Gastrocnemius medialis (tissue), 4 donors: ENCODE results near the gene XRCC3. TPM values are rescaled to one million over a fixed set of nuclear protein-coding genes. Genes with fewer than 3 reads are reported as not detected.

Experiments used
- ATAC-seq, 2 donors: fragments of 150-250 bp; one replicate each; pipeline ENCODE4 v1.9.1; 2016
- DNase-seq, 2 donors: peaks; one replicate each; pipeline ENCODE4 v3.0.0-alpha.2; 2019
- H3K27ac ChIP-seq, 4 donors: fragments of 200-600 bp; sonication (generic); 1 replicate in 1 of 4; 2 replicates in 3 of 4; pipeline ENCODE4 v1.5.1; 2016 to 2018; ENCODE audit warnings: mild to moderate bottlenecking in 2 of 4, moderate library complexity in 1 of 4
- H3K27me3 ChIP-seq, 3 donors: fragments of 200-600 bp; sonication (generic) in 2 of 3; 1 replicate in 1 of 3; 2 replicates in 2 of 3; pipeline versions ENCODE4 v1.5.1 to v1.6.0; 2016 to 2019; ENCODE audit warnings: mild to moderate bottlenecking in 1 of 3, moderate library complexity in 1 of 3
- H3K36me3 ChIP-seq, 2 donors: fragments of 200-600 bp; sonication (generic) in 1 of 2; one replicate each; pipeline ENCODE4 v1.5.1; 2017 to 2018
- H3K4me1 ChIP-seq, 2 donors: fragments of 200-600 bp; sonication (generic) in 1 of 2; one replicate each; pipeline ENCODE4 v1.5.1; 2016 to 2017; ENCODE audit warnings: mild to moderate bottlenecking in 2 of 2
- H3K4me3 ChIP-seq, 4 donors: fragments of 200-600 bp; sonication (generic) in 3 of 4; 1 replicate in 1 of 4; 2 replicates in 3 of 4; pipeline ENCODE4 v1.5.1; 2016 to 2019; ENCODE audit warnings: mild to moderate bottlenecking in 2 of 4
- H3K9me3 ChIP-seq, 3 donors: fragments of 200-600 bp; sonication (generic) in 2 of 3; 1 replicate in 1 of 3; 2 replicates in 2 of 3; pipeline ENCODE4 v1.5.1; 2016 to 2019
- CTCF ChIP-seq, 5 experiments: fragments of 450-650 bp in 3 of 5; fragments of 200-600 bp in 2 of 5; sonication (generic) in 2 of 5; IDR thresholded peaks in 4 of 5; conservative IDR thresholded peaks in 1 of 5; 1 replicate in 4 of 5; 2 replicates in 1 of 5; pipeline ENCODE4 v1.5.1; 2016 to 2019; ENCODE audit warnings: antibody characterized with exemption in 5 of 5, mild to moderate bottlenecking in 3 of 5, moderate library complexity in 3 of 5
- POLR2A ChIP-seq, 2 donors: fragments of 450-650 bp; IDR thresholded peaks; one replicate each; pipeline ENCODE4 v1.6.1; 2017; ENCODE audit warnings: antibody characterized with exemption in 2 of 2, mild to moderate bottlenecking in 2 of 2, moderate library complexity in 2 of 2
- in situ Hi-C, 4 donors: fragments of 200-750 bp; cut with MboI; loops; one replicate each; pipeline versions ENCODE4 v1.15.0 to v1.8.0; 2017; ENCODE audit warnings: low sequenced_read_pairs in 4 of 4
- intact Hi-C: fragments of 100-400 bp; cut with DNase I; formaldehyde crosslinking; loops from one replicate; pipeline ENCODE4 v1.15.1; 2023; ENCODE audit warnings: low total_unique reads
- total RNA-seq, 4 donors: library from RNA; depleted of rRNA; stranded (reverse); fragments of >200 nt; gene quantifications; one replicate each; pipeline versions ENCODE4 v1.1.0 to v1.2.3, GENCODE V29; 2016

XRCC3 gene
- total RNA-seq, 4 donors from 2014 or later, result 1.3 to 26.5 (median 3.0) TPM

- Histone ChIP-seq H3K27me3 (no peaks in the 10 kb centered on the region), H3K9me3 (no peaks in the 10 kb centered on the region), H3K4me1 (peaks cover 30 to 32% of the 10 kb centered on the region in 2 donors), H3K4me3 (no peak overlapping the region), H3K27ac (no peak overlapping the region), H3K36me3 (peaks cover 0 to 14% of the 10 kb centered on the region in 2 donors)
- ATAC-seq (no peak), DNase-seq (no peak)
- TF ChIP-seq POLR2A (IDR thresholded peaks at IDR 0.05) (no peak), CTCF (IDR thresholded peaks at IDR 0.05 in 4 of 5, conservative IDR thresholded peaks at IDR 0.05 in 1 of 5) (no peak)
- intact Hi-C loops, result no loop called here
- in situ Hi-C loops, result no loop called here
These were observed 10.6 kb upstream of the XRCC3 start for GRCh38 chr14:103725739-103726395.

- ATAC-seq (no peak), DNase-seq (no peak)
- peaks cover 30 to 32% of the 10 kb centered on the region in 2 donors for H3K4me1 ChIP-seq
- intact Hi-C loops, result no loop called here
- H3K4me3 ChIP-seq, result no peak overlapping the region
- peaks cover 0 to 13% of the 10 kb centered on the region in 2 donors for H3K36me3 ChIP-seq
- TF ChIP-seq CTCF (IDR thresholded peaks at IDR 0.05 in 4 of 5, conservative IDR thresholded peaks at IDR 0.05 in 1 of 5), result no peak
- TF ChIP-seq POLR2A (IDR thresholded peaks at IDR 0.05), result no peak
- H3K9me3 ChIP-seq, result no peaks in the 10 kb centered on the region
- in situ Hi-C loops, result no loop called here
- H3K27me3 ChIP-seq, result no peaks in the 10 kb centered on the region
- H3K27ac ChIP-seq, result no peak overlapping the region
These were observed 9.9 kb upstream of the XRCC3 start for GRCh38 chr14:103725001-103725682.

GRCh38 chr14:103724116-103724515 lies 8.9 kb upstream of the XRCC3 start:
- H3K9me3 ChIP-seq, result no peaks in the 10 kb centered on the region
- intact Hi-C loops (no loop called here), in situ Hi-C loops (no loop called here)
- peaks cover 0 to 2% of the 10 kb centered on the region in 2 donors for H3K36me3 ChIP-seq
- no peak overlapping the region for H3K4me3 ChIP-seq
- DNase-seq (no peak), ATAC-seq (no peak)
- peak overlapping the region in 3 of 4 donors; percentile 3 to 45 (median 43) for H3K27ac ChIP-seq
- H3K4me1 ChIP-seq, result peaks cover 32 to 39% of the 10 kb centered on the region in 2 donors
- TF ChIP-seq CTCF (IDR thresholded peaks at IDR 0.05 in 4 of 5, conservative IDR thresholded peaks at IDR 0.05 in 1 of 5) (no peak), POLR2A (IDR thresholded peaks at IDR 0.05) (no peak)
- no peaks in the 10 kb centered on the region for H3K27me3 ChIP-seq

GRCh38 chr14:103723748-103724081 lies 8.5 kb upstream of the XRCC3 start:
- intact Hi-C loops, result no loop called here

More at GRCh38 chr14:103723748-103724081, 8.5 kb upstream of the XRCC3 start:
- DNase-seq (no peak), ATAC-seq (no peak)
- Histone ChIP-seq H3K27me3 (no peaks in the 10 kb centered on the region), H3K36me3 (no peaks in the 10 kb centered on the region), H3K27ac (peak overlapping the region in 3 of 4 donors; percentile 3 to 45 (median 43)), H3K9me3 (no peaks in the 10 kb centered on the region), H3K4me1 (peaks cover 32 to 39% of the 10 kb centered on the region in 2 donors), H3K4me3 (no peak overlapping the region)
- TF ChIP-seq POLR2A (IDR thresholded peaks at IDR 0.05), result no peak
- TF ChIP-seq CTCF (IDR thresholded peaks at IDR 0.05 in 4 of 5, conservative IDR thresholded peaks at IDR 0.05 in 1 of 5), result no peak
- in situ Hi-C loops, result no loop called here
